HCT116 (cell line): Measurements from ENCODE around the gene MST1. TPM values are rescaled to one million over a fixed set of nuclear protein-coding genes. Genes with fewer than 3 reads are reported as not detected.
A peak's percentile ranks its signal among the peaks of the same experiment; 100 is the strongest.

ENCODE experiments used
- ATAC-seq: fragments of 200-7000 bp; cut with Tn5 transposase; 2 replicates; pipeline ENCODE4 v1.9.1; 2020; ENCODE audit warnings: mild to moderate bottlenecking, moderate library complexity
- BruUV-seq: library from RNA; stranded (reverse); fragments of 400-500 nt; replicated peaks from 2 replicates; lab custom pipeline; 2021; lab: Mats Ljungman, UMichigan
- CTCF ChIA-PET: fragments of 300-600 bp; sonication (Branson Sonifier 250); formaldehyde crosslinking; loops from one replicate; lab custom pipeline; 2021; ENCODE audit warnings: antibody characterized with exemption; lab: Charles Lee
- POLR2A ChIA-PET: fragments of 300-600, 350-600 bp; sonication (Branson Sonifier 250); formaldehyde crosslinking; loops from one replicate; lab custom pipeline; 2021; ENCODE audit warnings: antibody characterized with exemption; lab: Charles Lee
- RAD21 ChIA-PET, 2 experiments: fragments of 300-600 bp; sonication (Branson Sonifier 250); formaldehyde crosslinking; loops; one replicate each; lab custom pipeline; 2023; ENCODE audit warnings: low total read pairs in 2 of 2; ENCODE audit not compliant: uncharacterized antibody in 2 of 2, unreplicated experiment in 2 of 2, low non-redundant PET in 1 of 2; lab: Charles Lee
- DNase-seq: peaks from one replicate; pipeline ENCODE4 v3.0.0-alpha.2; 2010; ENCODE audit warnings: low read depth, low spot score
- H2AFZ ChIP-seq: fragments of 200-600 bp; shearing (Covaris generic), sonication (generic); 2 replicates; pipeline ENCODE4 v1.6.1; 2017; ENCODE audit warnings: low read depth, mixed run types, mixed read lengths, antibody characterized with exemption, low read length; ENCODE audit not compliant: poor library complexity, severe bottlenecking
- H3K27ac ChIP-seq: 2 replicates; pipeline ENCODE4 v1.5.1; 2012; ENCODE audit warnings: low read depth, low read length
- H3K27me3 ChIP-seq: fragments of 200-600 bp; sonication (generic); 2 replicates; pipeline ENCODE4 v1.6.1; 2016; ENCODE audit warnings: mixed run types, low read length, mixed read lengths; ENCODE audit not compliant: insufficient read depth
- H3K36me3 ChIP-seq, 2 experiments: fragments of 200-500 bp in 1 of 2; fragments of 200-600 bp in 1 of 2; sonication (Bioruptor generic) in 1 of 2; sonication (generic) in 1 of 2; 2 replicates each; pipeline versions ENCODE4 v1.5.1 to v1.6.1; 2014 to 2016; ENCODE audit warnings: low read length in 2 of 2, inconsistent platforms in 1 of 2, mixed read lengths in 1 of 2, mixed run types in 1 of 2; ENCODE audit not compliant: insufficient read depth in 2 of 2, control insufficient read depth in 1 of 2
- H3K4me1 ChIP-seq, 2 experiments: fragments of 200-600 bp in 1 of 2; sonication (generic) in 1 of 2; 2 replicates each; pipeline versions ENCODE4 v1.5.1 to v1.6.1; 2012 to 2017; ENCODE audit warnings: low read length in 2 of 2, inconsistent platforms in 1 of 2, mild to moderate bottlenecking in 1 of 2, mixed read lengths in 1 of 2, mixed run types in 1 of 2, moderate library complexity in 1 of 2; ENCODE audit not compliant: insufficient read depth in 2 of 2, control insufficient read depth in 1 of 2
- H3K4me2 ChIP-seq: fragments of 200-600 bp; sonication (generic); 2 replicates; pipeline ENCODE4 v1.6.1; 2017; ENCODE audit warnings: mixed run types, low read length, mixed read lengths
- H3K4me3 ChIP-seq, 2 experiments: fragments of 200-600 bp in 1 of 2; sonication (generic) in 1 of 2; replicated peaks in 1 of 2; 2 replicates each; pipeline ENCODE4 v1.5.1; 2011 to 2016; ENCODE audit warnings: low read length in 2 of 2, control low read depth in 1 of 2, low read depth in 1 of 2, mild to moderate bottlenecking in 1 of 2, mixed read lengths in 1 of 2, mixed run types in 1 of 2
- H3K79me2 ChIP-seq: fragments of 200-600 bp; sonication (generic); 2 replicates; pipeline ENCODE4 v1.6.1; 2017; ENCODE audit warnings: mild to moderate bottlenecking, mixed run types, low read length, moderate library complexity, mixed read lengths; ENCODE audit not compliant: insufficient read depth
- H3K9ac ChIP-seq: fragments of 200-600 bp; sonication (generic); 2 replicates; pipeline ENCODE4 v1.6.1; 2016; ENCODE audit warnings: low read length, mixed read lengths
- H3K9me2 ChIP-seq: fragments of 200-600 bp; sonication (generic), shearing (Covaris generic); 2 replicates; pipeline ENCODE4 v1.6.1; 2017; ENCODE audit warnings: mixed run types, mild to moderate bottlenecking, moderate library complexity; ENCODE audit not compliant: insufficient read depth
- H3K9me3 ChIP-seq, 2 experiments: fragments of 200-500 bp in 1 of 2; fragments of 200-600 bp in 1 of 2; sonication (Bioruptor generic) in 1 of 2; sonication (generic) in 1 of 2; 2 replicates each; pipeline ENCODE4 v1.6.1; 2014 to 2017; ENCODE audit warnings: low read length in 2 of 2, mixed read lengths in 2 of 2, inconsistent platforms in 1 of 2, low read depth in 1 of 2, mild to moderate bottlenecking in 1 of 2, mixed run types in 1 of 2, moderate library complexity in 1 of 2; ENCODE audit not compliant: control insufficient read depth in 1 of 2, insufficient read depth in 1 of 2
- H4K20me1 ChIP-seq: fragments of 200-600 bp; sonication (generic), shearing (Covaris generic); 2 replicates; pipeline ENCODE4 v1.6.1; 2017; ENCODE audit warnings: mixed run types, mild to moderate bottlenecking, moderate library complexity; ENCODE audit not compliant: insufficient read depth
- ATF3 ChIP-seq: IDR thresholded peaks from 2 replicates; pipeline ENCODE4 v1.6.1; 2012
- CBX3 ChIP-seq: IDR thresholded peaks from 2 replicates; pipeline ENCODE4 v1.6.1; 2012; ENCODE audit warnings: low read depth
- EGR1 ChIP-seq: IDR thresholded peaks from 2 replicates; pipeline ENCODE4 v1.6.1; 2012; ENCODE audit warnings: low read depth
- EZH2 ChIP-seq: fragments of 200-600 bp; sonication (generic); IDR thresholded peaks from 2 replicates; pipeline ENCODE4 v1.6.1; 2017; ENCODE audit warnings: antibody characterized with exemption, mixed run types
- POLR2A ChIP-seq: IDR thresholded peaks from 2 replicates; pipeline ENCODE4 v1.7.0; 2011; ENCODE audit warnings: borderline replicate concordance; ENCODE audit not compliant: insufficient read depth, insufficient read length; ENCODE audit errors: extremely low read depth
- POLR2AphosphoS5 ChIP-seq: IDR thresholded peaks from 2 replicates; pipeline ENCODE4 v1.6.1; 2011; ENCODE audit warnings: mild to moderate bottlenecking, low read depth, low read length, moderate library complexity
- SIN3A ChIP-seq: IDR thresholded peaks from 2 replicates; pipeline ENCODE4 v1.6.1; 2012; ENCODE audit warnings: low read depth
- TCF7L2 ChIP-seq: IDR thresholded peaks from 2 replicates; pipeline ENCODE4 v1.7.0; 2011; ENCODE audit warnings: borderline replicate concordance, inconsistent platforms; ENCODE audit not compliant: insufficient read depth, insufficient read length; ENCODE audit errors: extremely low read depth
- YY1 ChIP-seq: IDR thresholded peaks from 2 replicates; pipeline ENCODE4 v1.6.1; 2011; ENCODE audit warnings: low read length, low read depth, moderate library complexity, mild to moderate bottlenecking; ENCODE audit not compliant: insufficient replicate concordance; ENCODE audit errors: extremely low read depth
- intact Hi-C: fragments of 100-400 bp; cut with micrococcal nuclease; formaldehyde crosslinking; loops from 2 replicates; pipeline ENCODE4 v1.10.0; 2022
- total RNA-seq: library from RNA; stranded (reverse); gene quantifications from one replicate; pipeline ENCODE4 v1.2.1, GENCODE V29; 2021; ENCODE audit not compliant: unreplicated experiment

MST1 gene
- total RNA-seq, 1 experiment from 2014 or later, result 15.4 TPM

GRCh38 chr3:49721596-49721895 is 32.3 kb upstream of the MST1 start (continued):
- no peak for TF ChIP-seq CBX3
- no peak for TF ChIP-seq EGR1
- TF ChIP-seq ATF3, result no peak
- no peak for TF ChIP-seq EZH2
- TF ChIP-seq POLR2AphosphoS5, result no peak
- TF ChIP-seq YY1, result no peak
- TF ChIP-seq TCF7L2, result no peak
- TF ChIP-seq, all 23 proteins: peak for 0

- DNase-seq (no peak), ATAC-seq (no peak)
- no peaks in the 10 kb centered on the region for H3K9me3 ChIP-seq
- H3K4me1 ChIP-seq, result peaks cover 13 to 37% of the 10 kb centered on the region in 2 experiments; a peak in 3 of 4 replicates
- ChIA-PET CTCF (no interaction called here), POLR2A (no interaction called here), RAD21 (no interaction called here)
- H3K9me2 ChIP-seq, result no peaks in the 10 kb centered on the region
- H4K20me1 ChIP-seq, result no peaks in the 10 kb centered on the region
- H3K4me2 ChIP-seq, result no peak overlapping the region
- no peak overlapping the region for H3K9ac ChIP-seq
- peak overlapping the region; percentile 5; the same call in 1 of the 2 replicates for H3K27ac ChIP-seq
- peaks cover 3 to 24% of the 10 kb centered on the region in 2 experiments; a peak in 2 of 4 replicates for H3K36me3 ChIP-seq
- no peak overlapping the region for H3K4me3 ChIP-seq
- no peak overlapping the region for H2AFZ ChIP-seq
- H3K79me2 ChIP-seq, result peaks cover 18% of the 10 kb centered on the region
- no peaks in the 10 kb centered on the region for H3K27me3 ChIP-seq
- TF ChIP-seq SIN3A (no peak), POLR2A (peak; percentile 21)
- BruUV-seq, result TSS peak; percentile 22
- intact Hi-C loops, result loop anchor here (5.0 kb wide), 1 partner anchor 116 kb away; no protein-coding TSS in a partner anchor
Observed at GRCh38 chr3:49720855-49721595, 31.8 kb upstream of the MST1 start.
